Neural cell (in vitro differentiated cells): Measurements from ENCODE around the gene LIMS2.

Experiments used
- EP300 ChIP-seq: fragments of 450-650 bp; conservative IDR thresholded peaks from 2 replicates; pipeline ENCODE4 v1.6.1; 2014; ENCODE audit warnings: antibody characterized with exemption, mild to moderate bottlenecking, moderate library complexity; ENCODE audit not compliant: poor library complexity, severe bottlenecking
- EZH2 ChIP-seq: fragments of 200-600, 300-800 bp; shearing (Covaris generic), sonication (generic); IDR thresholded peaks from 2 replicates; pipeline ENCODE4 v1.6.1; 2014; ENCODE audit warnings: antibody characterized with exemption, low read length, borderline replicate concordance, mild to moderate bottlenecking; ENCODE audit not compliant: insufficient read depth, poor library complexity, severe bottlenecking
- MXI1 ChIP-seq: fragments of 450-650 bp; conservative IDR thresholded peaks from 2 replicates; pipeline ENCODE4 v1.6.1; 2014; ENCODE audit warnings: antibody characterized with exemption, mild to moderate bottlenecking; ENCODE audit not compliant: poor library complexity, severe bottlenecking
- POLR2AphosphoS5 ChIP-seq: IDR thresholded peaks from 2 replicates; pipeline ENCODE4 v1.6.1; 2012
- RAD21 ChIP-seq: fragments of 450-650 bp; conservative IDR thresholded peaks from 2 replicates; pipeline ENCODE4 v1.6.1; 2014; ENCODE audit warnings: antibody characterized with exemption, mild to moderate bottlenecking, moderate library complexity
- TF ChIP-seq, protein P1 (sequence below): fragments of 450-650 bp; IDR thresholded peaks from 2 replicates; pipeline ENCODE4 v1.5.1; 2014; ENCODE audit warnings: antibody characterized with exemption, mild to moderate bottlenecking, moderate library complexity; ENCODE audit not compliant: poor library complexity, severe bottlenecking
- TF ChIP-seq, protein P2 (sequence below): IDR thresholded peaks from 2 replicates; pipeline ENCODE4 v1.6.1; 2012; ENCODE audit warnings: borderline replicate concordance

DNA sequence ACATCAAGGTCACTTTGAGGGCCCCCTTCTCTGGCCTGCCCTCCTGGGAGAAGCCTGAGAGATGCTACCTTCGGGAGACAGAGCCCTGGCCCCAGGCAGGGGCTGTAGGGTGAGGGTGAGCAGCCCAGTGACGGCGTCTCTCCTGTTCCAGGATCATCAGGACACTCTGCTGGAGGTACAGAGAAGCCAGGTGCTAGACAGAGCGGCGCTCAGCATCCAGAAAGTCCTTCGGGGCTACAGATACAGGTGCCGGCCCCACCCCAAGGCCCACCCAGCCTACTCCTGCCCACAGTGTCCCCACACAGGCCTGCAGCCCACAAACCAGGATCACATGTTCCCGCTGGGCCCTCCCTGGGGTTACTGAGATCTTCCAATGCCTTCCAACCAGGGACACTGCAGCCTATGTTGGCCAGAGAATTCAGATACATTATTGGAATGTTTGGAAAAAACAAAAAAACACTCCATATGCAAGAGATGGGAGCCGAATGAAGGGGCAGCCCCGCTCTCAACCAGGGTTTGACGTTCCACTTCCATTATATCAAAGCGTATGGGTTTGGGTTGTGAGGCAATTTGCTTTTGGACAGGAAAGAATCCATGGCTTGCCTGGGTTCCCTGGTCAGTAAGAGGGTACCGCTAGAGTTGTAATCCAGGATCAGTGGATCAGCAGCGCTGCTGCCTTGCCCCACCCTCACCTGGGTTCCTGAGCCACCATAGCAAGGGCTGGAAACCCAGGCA lies 78.9 kb downstream of the LIMS2 start:
- TF ChIP-seq EP300 (no peak), MXI1 (no peak), POLR2AphosphoS5 (no peak), EZH2 (no peak), RAD21 (no peak)
- TF ChIP-seq, protein P1, sequence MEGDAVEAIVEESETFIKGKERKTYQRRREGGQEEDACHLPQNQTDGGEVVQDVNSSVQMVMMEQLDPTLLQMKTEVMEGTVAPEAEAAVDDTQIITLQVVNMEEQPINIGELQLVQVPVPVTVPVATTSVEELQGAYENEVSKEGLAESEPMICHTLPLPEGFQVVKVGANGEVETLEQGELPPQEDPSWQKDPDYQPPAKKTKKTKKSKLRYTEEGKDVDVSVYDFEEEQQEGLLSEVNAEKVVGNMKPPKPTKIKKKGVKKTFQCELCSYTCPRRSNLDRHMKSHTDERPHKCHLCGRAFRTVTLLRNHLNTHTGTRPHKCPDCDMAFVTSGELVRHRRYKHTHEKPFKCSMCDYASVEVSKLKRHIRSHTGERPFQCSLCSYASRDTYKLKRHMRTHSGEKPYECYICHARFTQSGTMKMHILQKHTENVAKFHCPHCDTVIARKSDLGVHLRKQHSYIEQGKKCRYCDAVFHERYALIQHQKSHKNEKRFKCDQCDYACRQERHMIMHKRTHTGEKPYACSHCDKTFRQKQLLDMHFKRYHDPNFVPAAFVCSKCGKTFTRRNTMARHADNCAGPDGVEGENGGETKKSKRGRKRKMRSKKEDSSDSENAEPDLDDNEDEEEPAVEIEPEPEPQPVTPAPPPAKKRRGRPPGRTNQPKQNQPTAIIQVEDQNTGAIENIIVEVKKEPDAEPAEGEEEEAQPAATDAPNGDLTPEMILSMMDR: no peak
- TF ChIP-seq, protein P2, sequence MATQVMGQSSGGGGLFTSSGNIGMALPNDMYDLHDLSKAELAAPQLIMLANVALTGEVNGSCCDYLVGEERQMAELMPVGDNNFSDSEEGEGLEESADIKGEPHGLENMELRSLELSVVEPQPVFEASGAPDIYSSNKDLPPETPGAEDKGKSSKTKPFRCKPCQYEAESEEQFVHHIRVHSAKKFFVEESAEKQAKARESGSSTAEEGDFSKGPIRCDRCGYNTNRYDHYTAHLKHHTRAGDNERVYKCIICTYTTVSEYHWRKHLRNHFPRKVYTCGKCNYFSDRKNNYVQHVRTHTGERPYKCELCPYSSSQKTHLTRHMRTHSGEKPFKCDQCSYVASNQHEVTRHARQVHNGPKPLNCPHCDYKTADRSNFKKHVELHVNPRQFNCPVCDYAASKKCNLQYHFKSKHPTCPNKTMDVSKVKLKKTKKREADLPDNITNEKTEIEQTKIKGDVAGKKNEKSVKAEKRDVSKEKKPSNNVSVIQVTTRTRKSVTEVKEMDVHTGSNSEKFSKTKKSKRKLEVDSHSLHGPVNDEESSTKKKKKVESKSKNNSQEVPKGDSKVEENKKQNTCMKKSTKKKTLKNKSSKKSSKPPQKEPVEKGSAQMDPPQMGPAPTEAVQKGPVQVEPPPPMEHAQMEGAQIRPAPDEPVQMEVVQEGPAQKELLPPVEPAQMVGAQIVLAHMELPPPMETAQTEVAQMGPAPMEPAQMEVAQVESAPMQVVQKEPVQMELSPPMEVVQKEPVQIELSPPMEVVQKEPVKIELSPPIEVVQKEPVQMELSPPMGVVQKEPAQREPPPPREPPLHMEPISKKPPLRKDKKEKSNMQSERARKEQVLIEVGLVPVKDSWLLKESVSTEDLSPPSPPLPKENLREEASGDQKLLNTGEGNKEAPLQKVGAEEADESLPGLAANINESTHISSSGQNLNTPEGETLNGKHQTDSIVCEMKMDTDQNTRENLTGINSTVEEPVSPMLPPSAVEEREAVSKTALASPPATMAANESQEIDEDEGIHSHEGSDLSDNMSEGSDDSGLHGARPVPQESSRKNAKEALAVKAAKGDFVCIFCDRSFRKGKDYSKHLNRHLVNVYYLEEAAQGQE: no peak
